Mesenchymal stem cell (in vitro differentiated cells and primary cell): ENCODE measurements around the gene FZD10. TPM values are rescaled to one million over a fixed set of nuclear protein-coding genes. Genes with fewer than 3 reads are reported as not detected.

Experiments
- DNase-seq: peaks from one replicate; pipeline ENCODE4 v3.0.0-alpha.2; 2013
- H2AFZ ChIP-seq: one replicate; pipeline ENCODE4 v1.6.1; 2013; ENCODE audit warnings: low read depth, mild to moderate bottlenecking, control low read depth, inconsistent platforms, low read length, moderate library complexity
- H2AK5ac ChIP-seq: 2 replicates; pipeline ENCODE4 v1.6.1; 2013; ENCODE audit warnings: low read length, moderate library complexity, mild to moderate bottlenecking, inconsistent platforms; ENCODE audit not compliant: severe bottlenecking
- H2BK120ac ChIP-seq: one replicate; pipeline ENCODE4 v1.6.1; 2013; ENCODE audit warnings: low read depth, mild to moderate bottlenecking, inconsistent platforms, low read length, moderate library complexity
- H2BK12ac ChIP-seq, 2 experiments: one replicate each; pipeline ENCODE4 v1.6.1; 2013; ENCODE audit warnings: inconsistent platforms in 2 of 2, low read length in 2 of 2, mild to moderate bottlenecking in 2 of 2, moderate library complexity in 2 of 2, control low read depth in 1 of 2
- H2BK15ac ChIP-seq: one replicate; pipeline ENCODE4 v1.6.1; 2013; ENCODE audit warnings: mild to moderate bottlenecking, low read depth, inconsistent platforms; ENCODE audit not compliant: poor library complexity, severe bottlenecking
- H2BK5ac ChIP-seq: 2 replicates; pipeline ENCODE4 v1.6.1; 2013; ENCODE audit warnings: low read depth, mild to moderate bottlenecking, low read length, control low read depth, inconsistent platforms; ENCODE audit not compliant: poor library complexity, severe bottlenecking
- H3K14ac ChIP-seq, 2 experiments: one replicate each; pipeline ENCODE4 v1.6.1; 2013; ENCODE audit warnings: inconsistent platforms in 2 of 2, low read length in 2 of 2, control low read depth in 1 of 2, mild to moderate bottlenecking in 1 of 2, moderate library complexity in 1 of 2
- H3K18ac ChIP-seq, 2 experiments: one replicate each; pipeline ENCODE4 v1.6.1; 2013; ENCODE audit warnings: inconsistent platforms in 2 of 2, low read length in 2 of 2, control low read depth in 1 of 2, low read depth in 1 of 2, mild to moderate bottlenecking in 1 of 2
- H3K23ac ChIP-seq, 2 experiments: one replicate each; pipeline ENCODE4 v1.6.1; 2013; ENCODE audit warnings: inconsistent platforms in 2 of 2, low read length in 2 of 2, mild to moderate bottlenecking in 2 of 2, moderate library complexity in 2 of 2, control low read depth in 1 of 2
- H3K27ac ChIP-seq: 2 replicates; pipeline ENCODE4 v1.5.1; 2013; ENCODE audit warnings: mild to moderate bottlenecking, moderate library complexity, low read length, control low read depth, inconsistent platforms; ENCODE audit not compliant: poor library complexity, severe bottlenecking
- H3K27me3 ChIP-seq, 2 experiments: 2 replicates each; pipeline versions ENCODE4 v1.6.1 to v1.7.0; 2013; ENCODE audit warnings: low read length in 2 of 2, mild to moderate bottlenecking in 2 of 2, moderate library complexity in 2 of 2, control low read depth in 1 of 2, inconsistent platforms in 1 of 2; ENCODE audit not compliant: control insufficient read depth in 1 of 2, insufficient read depth in 1 of 2
- H3K36me3 ChIP-seq, 2 experiments: 2 replicates each; pipeline versions ENCODE4 v1.6.1 to v1.7.0; 2013; ENCODE audit warnings: low read length in 2 of 2, control low read depth in 1 of 2, inconsistent platforms in 1 of 2, low read depth in 1 of 2, mild to moderate bottlenecking in 1 of 2; ENCODE audit not compliant: insufficient read depth in 2 of 2, control insufficient read depth in 1 of 2
- H3K4ac ChIP-seq, 2 experiments: one replicate each; pipeline ENCODE4 v1.6.1; 2013; ENCODE audit warnings: inconsistent platforms in 2 of 2, low read length in 2 of 2, mild to moderate bottlenecking in 2 of 2, moderate library complexity in 2 of 2, control low read depth in 1 of 2, low read depth in 1 of 2
- H3K4me1 ChIP-seq: 2 replicates; pipeline ENCODE4 v1.6.1; 2013; ENCODE audit warnings: low read depth, low read length, control low read depth; ENCODE audit not compliant: control insufficient read depth, insufficient read depth
- H3K4me2 ChIP-seq: 2 replicates; pipeline ENCODE4 v1.6.1; 2013; ENCODE audit warnings: low read length, mild to moderate bottlenecking, inconsistent platforms; ENCODE audit not compliant: poor library complexity, severe bottlenecking
- H3K4me3 ChIP-seq, 2 experiments: 2 replicates each; pipeline versions ENCODE4 v1.5.1 to v1.7.0; 2013; ENCODE audit warnings: low read length in 2 of 2, mild to moderate bottlenecking in 2 of 2, control low read depth in 1 of 2, low read depth in 1 of 2; ENCODE audit not compliant: insufficient read depth in 1 of 2
- H3K79me1 ChIP-seq: replicated peaks from 2 replicates; pipeline ENCODE4 v1.6.1; 2013; ENCODE audit warnings: mild to moderate bottlenecking, control low read depth, low read length, inconsistent platforms; ENCODE audit not compliant: poor library complexity, severe bottlenecking
- H3K9ac ChIP-seq: 2 replicates; pipeline ENCODE4 v1.7.0; 2013; ENCODE audit warnings: mild to moderate bottlenecking, low read length, moderate library complexity
- H3K9me3 ChIP-seq: 2 replicates; pipeline ENCODE4 v1.7.0; 2013; ENCODE audit warnings: mild to moderate bottlenecking, low read length; ENCODE audit not compliant: control insufficient read depth
- H4K8ac ChIP-seq: one replicate; pipeline ENCODE4 v1.6.1; 2013; ENCODE audit warnings: inconsistent platforms, mild to moderate bottlenecking, low read length, moderate library complexity
- H4K91ac ChIP-seq: one replicate; pipeline ENCODE4 v1.6.1; 2013; ENCODE audit warnings: mild to moderate bottlenecking, low read length, inconsistent platforms
- WGBS: methylation state at CpG from one replicate; pipeline ENCODE4 v1.1.7; 2013; ENCODE audit warnings: mixed read lengths; 5-methylcytosine and 5-hydroxymethylcytosine counted together
- polyA plus RNA-seq, 2 experiments: library from polyadenylated mRNA; stranded (reverse); fragments of 200-250 nt; gene quantifications; one replicate each; pipeline ENCODE4 v1.2.3, GENCODE V29; 2013

FZD10 gene
- polyA plus RNA-seq (2013, experiment 1 of 2), result 0.15 TPM
- polyA plus RNA-seq (2013, experiment 2 of 2), result 0.11 TPM

GRCh38 chr12:130162267-130162666, at the start of gene FZD10:
Gene FZD10 (plus strand): TSS chr12:130162464. CDS start chr12:130162943, 479 bp downstream.
- Histone ChIP-seq H2BK15ac (no peak within 1 kb of the TSS), H3K4me3 (peak within 1 kb of the TSS; percentile 29 to 47), H3K9ac (no peak within 1 kb of the TSS), H3K4ac (no peak within 1 kb of the TSS), H2AK5ac (no peak within 1 kb of the TSS), H3K14ac (peak within 1 kb of the TSS in 1 of 2 experiments; percentile 28), H3K4me2 (peak within 1 kb of the TSS; percentile 77), H4K91ac (peak within 1 kb of the TSS; percentile 41), H2BK5ac (no peak within 1 kb of the TSS), H3K27ac (no peak within 1 kb of the TSS), H3K36me3 (no peaks in the 10 kb centered on the region), H3K9me3 (no peaks in the 10 kb centered on the region), H3K4me1 (peaks cover 28% of the 10 kb centered on the region), H4K8ac (no peak within 1 kb of the TSS), H3K79me1 (no peaks in the 10 kb centered on the region), H2AFZ (no peak within 1 kb of the TSS), H3K27me3 (peaks cover 69 to 79% of the 10 kb centered on the region in 2 experiments), H3K18ac (no peak within 1 kb of the TSS), H3K23ac (no peak within 1 kb of the TSS), H2BK120ac (no peak within 1 kb of the TSS), H2BK12ac (no peak within 1 kb of the TSS)
- DNase-seq, result peak; percentile 13
- WGBS, result 2% methylated on average over 22 of the region's 51 CpGs

GRCh38 chr12:130114952-130115351, 47.3 kb upstream of the FZD10 start:
- peaks cover 0 to 16% of the 10 kb centered on the region in 2 experiments for H3K27me3 ChIP-seq
- no peaks in the 10 kb centered on the region for H3K9me3 ChIP-seq
- H3K4me2 ChIP-seq, result no peak overlapping the region
- H2BK15ac ChIP-seq, result no peak overlapping the region
- peaks cover 2% of the 10 kb centered on the region for H3K4me1 ChIP-seq
- H2AK5ac ChIP-seq, result no peak overlapping the region
- no peak overlapping the region for H3K23ac ChIP-seq
- H4K91ac ChIP-seq, result no peak overlapping the region
- H3K4ac ChIP-seq, result no peak overlapping the region
- H3K18ac ChIP-seq, result no peak overlapping the region
- peak overlapping the region in 1 of 2 experiments; percentile 16 for H3K4me3 ChIP-seq
- H3K27ac ChIP-seq, result no peak overlapping the region
- H4K8ac ChIP-seq, result no peak overlapping the region
- H3K36me3 ChIP-seq, result no peaks in the 10 kb centered on the region
- H2BK5ac ChIP-seq, result no peak overlapping the region
- no peak overlapping the region for H3K9ac ChIP-seq
- no peak overlapping the region for H2BK12ac ChIP-seq
- H2BK120ac ChIP-seq, result no peak overlapping the region
- no peak overlapping the region for H3K14ac ChIP-seq
- H2AFZ ChIP-seq, result no peak overlapping the region
- WGBS, result 83% methylated on average over 20 of the region's 20 CpGs
- no peak for DNase-seq
- H3K79me1 ChIP-seq, result no peaks in the 10 kb centered on the region

- no peak overlapping the region for H2BK15ac ChIP-seq
- H2BK5ac ChIP-seq, result no peak overlapping the region
- H3K27ac ChIP-seq, result no peak overlapping the region
- H3K23ac ChIP-seq, result no peak overlapping the region
- no peak overlapping the region for H3K18ac ChIP-seq
- H3K4me3 ChIP-seq, result no peak overlapping the region
- H4K91ac ChIP-seq, result no peak overlapping the region
- no peak overlapping the region for H2AFZ ChIP-seq
- no peak overlapping the region for H3K4ac ChIP-seq
- H4K8ac ChIP-seq, result no peak overlapping the region
- no peak overlapping the region for H2BK12ac ChIP-seq
- H3K9me3 ChIP-seq, result no peaks in the 10 kb centered on the region
- H3K4me2 ChIP-seq, result no peak overlapping the region
- H3K79me1 ChIP-seq, result no peaks in the 10 kb centered on the region
- WGBS, result 78% methylated on average over 8 of the region's 8 CpGs
- H2AK5ac ChIP-seq, result no peak overlapping the region
- peaks cover 0 to 16% of the 10 kb centered on the region in 2 experiments for H3K27me3 ChIP-seq
- H3K4me1 ChIP-seq, result peaks cover 2% of the 10 kb centered on the region
- H3K14ac ChIP-seq, result no peak overlapping the region
- no peak overlapping the region for H2BK120ac ChIP-seq
- no peaks in the 10 kb centered on the region for H3K36me3 ChIP-seq
- DNase-seq, result no peak
- no peak overlapping the region for H3K9ac ChIP-seq
Observed at GRCh38 chr12:130115646-130116045, 46.6 kb upstream of the FZD10 start.

GRCh38 chr12:130116791-130117190, 45.5 kb upstream of the FZD10 start:
- no peak for DNase-seq
- Histone ChIP-seq H3K23ac (no peak overlapping the region), H3K79me1 (no peaks in the 10 kb centered on the region), H4K8ac (no peak overlapping the region), H3K9ac (no peak overlapping the region), H3K9me3 (no peaks in the 10 kb centered on the region), H2BK5ac (no peak overlapping the region), H3K4me3 (no peak overlapping the region), H3K36me3 (no peaks in the 10 kb centered on the region), H3K4me1 (peaks cover 2% of the 10 kb centered on the region), H3K4ac (no peak overlapping the region), H2BK12ac (no peak overlapping the region), H3K27me3 (peaks cover 0 to 9% of the 10 kb centered on the region in 2 experiments), H3K14ac (no peak overlapping the region), H2AFZ (no peak overlapping the region), H3K18ac (no peak overlapping the region), H2AK5ac (no peak overlapping the region), H2BK120ac (no peak overlapping the region), H4K91ac (no peak overlapping the region), H3K4me2 (no peak overlapping the region), H2BK15ac (no peak overlapping the region), H3K27ac (no peak overlapping the region)
- WGBS, result 65% methylated on average over 6 of the region's 6 CpGs
